ENCODE measurements around the gene TRAF1.

Gene TRAF1

GRCh38 chr9:120925535-120926396, 830 bp downstream of the TRAF1 start:
- FAIRE-seq (peak; percentile 44), DNase-seq (ENCODE audit: insufficient read length, low spot score) (no peak)

GRCh38 chr9:120924698-120925534, 1.7 kb downstream of the TRAF1 start:
- no peak for DNase-seq (ENCODE audit: insufficient read length, low spot score)
- FAIRE-seq: peak; percentile 58

- no peak for DNase-seq (ENCODE audit: insufficient read length, low spot score)
- no peak for FAIRE-seq
Observed at GRCh38 chr9:120923620-120924328, 2.8 kb downstream of the TRAF1 start.

GRCh38 chr9:120922404-120923195, 4.0 kb downstream of the TRAF1 start:
- no peak for DNase-seq (ENCODE audit: insufficient read length, low spot score)
- FAIRE-seq: no peak

- no peak for FAIRE-seq
- DNase-seq (ENCODE audit: insufficient read length, low spot score): no peak
Observed at GRCh38 chr9:120921661-120922181, 4.9 kb downstream of the TRAF1 start.

- FAIRE-seq: no peak
- DNase-seq (ENCODE audit: insufficient read length, low spot score): no peak
Observed at GRCh38 chr9:120920806-120921178, 5.8 kb downstream of the TRAF1 start.

- DNase-seq (ENCODE audit: insufficient read length, low spot score) (no peak), FAIRE-seq (no peak)
Observed at GRCh38 chr9:120919843-120920805, 6.5 kb downstream of the TRAF1 start.

- FAIRE-seq: no peak
- no peak for DNase-seq (ENCODE audit: insufficient read length, low spot score)
Observed at GRCh38 chr9:120918931-120919842, 7.4 kb downstream of the TRAF1 start.

GRCh38 chr9:120917929-120918762, 8.4 kb downstream of the TRAF1 start:
- no peak for DNase-seq (ENCODE audit: insufficient read length, low spot score)
- FAIRE-seq: no peak

- no peak for DNase-seq (ENCODE audit: insufficient read length, low spot score)
- FAIRE-seq: no peak
Observed at GRCh38 chr9:120916991-120917880, 9.4 kb downstream of the TRAF1 start.

- FAIRE-seq (no peak), DNase-seq (ENCODE audit: insufficient read length, low spot score) (no peak)
Observed at GRCh38 chr9:120916588-120916987, 10.0 kb downstream of the TRAF1 start.

- DNase-seq (ENCODE audit: insufficient read length, low spot score) (no peak), FAIRE-seq (no peak)
Observed at GRCh38 chr9:120915854-120916470, 10.6 kb downstream of the TRAF1 start.

- no peak for DNase-seq (ENCODE audit: insufficient read length, low spot score)
- no peak for FAIRE-seq
Observed at GRCh38 chr9:120914953-120915352, 11.6 kb downstream of the TRAF1 start.

- no peak for FAIRE-seq
- DNase-seq (ENCODE audit: insufficient read length, low spot score): no peak
Observed at GRCh38 chr9:120914396-120914795, 12.2 kb downstream of the TRAF1 start.

- DNase-seq (ENCODE audit: insufficient read length, low spot score) (no peak), FAIRE-seq (no peak)
Observed at GRCh38 chr9:120913647-120914264, 12.8 kb downstream of the TRAF1 start.

Data from GM19239 (cell line).